ENCODE data around the gene ETV2.

GRCh38 chr19:35596366-35596999 is 45.1 kb upstream of the ETV2 start:
- TF ChIP-seq USF2 (IDR thresholded peaks at IDR 0.05; ENCODE audit: low read depth, low read length) (no peak), CTCF (conservative IDR thresholded peaks at IDR 0.05; ENCODE audit: low read depth, low read length) (no peak), RAD21 (IDR thresholded peaks at IDR 0.05; ENCODE audit: low read length) (no peak), RCOR1 (IDR thresholded peaks at IDR 0.05; ENCODE audit: insufficient replicate concordance, low read length) (no peak), POLR2A (IDR thresholded peaks at IDR 0.05; ENCODE audit: low read depth, low read length) (no peak), MXI1 (IDR thresholded peaks at IDR 0.05; ENCODE audit: borderline replicate concordance, low read depth, low read length) (no peak), MAZ (IDR thresholded peaks at IDR 0.05; ENCODE audit: borderline replicate concordance, low read depth, low read length) (no peak), BHLHE40 (IDR thresholded peaks at IDR 0.05; ENCODE audit: low read depth, low read length) (no peak), CHD1 (IDR thresholded peaks at IDR 0.05; ENCODE audit: low read depth, low read length) (no peak), SMC3 (IDR thresholded peaks at IDR 0.05; ENCODE audit: low read depth, low read length) (no peak)
